Testis (tissue), 3 donors: ENCODE results near the gene PSMF1. TPM values are rescaled to one million over a fixed set of nuclear protein-coding genes. Genes with fewer than 3 reads are reported as not detected.

Experiments
- DNase-seq: peaks from one replicate; pipeline ENCODE4 v3.0.0-alpha.2; 2019
- H3K27ac ChIP-seq, 2 donors: fragments of 200-600 bp; sonication (generic); one replicate each; pipeline ENCODE4 v1.5.1; 2019
- H3K27me3 ChIP-seq: fragments of 200-600 bp; sonication (generic); one replicate; pipeline ENCODE4 v1.5.1; 2019
- H3K36me3 ChIP-seq: fragments of 200-600 bp; sonication (generic); one replicate; pipeline ENCODE4 v1.5.1; 2017; ENCODE audit warnings: low read depth; ENCODE audit errors: missing control alignments
- H3K4me1 ChIP-seq: fragments of 200-600 bp; sonication (generic); one replicate; pipeline ENCODE4 v1.5.1; 2019
- H3K4me3 ChIP-seq, 2 donors: fragments of 200-600 bp; sonication (generic); one replicate each; pipeline ENCODE4 v1.5.1; 2017 to 2019
- H3K9me3 ChIP-seq: fragments of 200-600 bp; sonication (generic); one replicate; pipeline ENCODE4 v1.5.1; 2017
- CTCF ChIP-seq, 3 experiments: fragments of 450-650 bp in 2 of 3; fragments of 200-600 bp in 1 of 3; sonication (generic) in 1 of 3; IDR thresholded peaks; one replicate each; pipeline ENCODE4 v1.5.1; 2016 to 2019; ENCODE audit warnings: antibody characterized with exemption in 3 of 3, mild to moderate bottlenecking in 2 of 3, moderate library complexity in 1 of 3
- POLR2A ChIP-seq: fragments of 450-650 bp; IDR thresholded peaks from one replicate; pipeline ENCODE4 v1.6.1; 2017; ENCODE audit warnings: antibody characterized with exemption, mild to moderate bottlenecking, moderate library complexity
- WGBS, 2 donors: methylation state at CpG; one replicate each; pipeline ENCODE4 v1.1.5; 2018; 5-methylcytosine and 5-hydroxymethylcytosine counted together
- intact Hi-C: fragments of 100-400 bp; cut with DNase I; formaldehyde crosslinking; loops from one replicate; pipeline ENCODE4 v1.15.1; 2023; ENCODE audit warnings: low total_unique reads
- polyA plus RNA-seq: library from polyadenylated mRNA; stranded (reverse); fragments of 350-450 nt; fragmentation: Illumina TruSeq; extraction: RNeasy Lipid Tissue Mini Kit (QIAGEN cat#74804); gene quantifications from one replicate; pipeline ENCODE4 v1.2.3, GENCODE V29; 2014; ENCODE audit warnings: low read depth, low replicate concordance; ENCODE audit not compliant: insufficient read depth
- total RNA-seq, 2 donors: library from RNA; depleted of rRNA; stranded (reverse); fragments of >200 nt; gene quantifications; one replicate each; pipeline ENCODE4 v1.2.3, GENCODE V29; 2016

PSMF1 gene
- total and polyA plus RNA-seq, 3 donors from 2014 or later: 265 to 380 (median 331) TPM

GRCh38 chr20:1124421-1124820 is 6.0 kb downstream of the PSMF1 start:
- Histone ChIP-seq H3K27ac (no peak overlapping the region), H3K36me3 (no peaks in the 10 kb centered on the region), H3K4me3 (no peak overlapping the region), H3K9me3 (no peaks in the 10 kb centered on the region), H3K27me3 (no peaks in the 10 kb centered on the region), H3K4me1 (peaks cover 25% of the 10 kb centered on the region)
- 44 to 53% methylated on average over 3 of the region's 3 CpGs for WGBS, 2 donors
- TF ChIP-seq CTCF (IDR thresholded peaks at IDR 0.05): no peak
- TF ChIP-seq POLR2A: no peak
- no peak for DNase-seq
- intact Hi-C loops: no loop called here

- no peak for DNase-seq
- Histone ChIP-seq H3K4me1 (peaks cover 17% of the 10 kb centered on the region), H3K4me3 (no peak overlapping the region), H3K36me3 (no peaks in the 10 kb centered on the region), H3K27me3 (no peaks in the 10 kb centered on the region), H3K9me3 (no peaks in the 10 kb centered on the region), H3K27ac (no peak overlapping the region)
- 84 to 91% methylated on average over 7 of the region's 7 CpGs for WGBS, 2 donors
- intact Hi-C loops: no loop called here
- TF ChIP-seq POLR2A (no peak), CTCF (IDR thresholded peaks at IDR 0.05) (no peak)
Observed at GRCh38 chr20:1125277-1125676, 6.9 kb downstream of the PSMF1 start.

- 85 to 92% methylated on average over 1 of the region's 1 CpG for WGBS, 2 donors
- no peaks in the 10 kb centered on the region for H3K36me3 ChIP-seq
Observed at GRCh38 chr20:1127840-1128239, 9.4 kb downstream of the PSMF1 start.

GRCh38 chr20:1130058-1130694 is 11.8 kb downstream of the PSMF1 start:
- TF ChIP-seq CTCF (IDR thresholded peaks at IDR 0.05) (no peak), POLR2A (no peak)
- Histone ChIP-seq H3K27me3 (no peaks in the 10 kb centered on the region), H3K36me3 (no peaks in the 10 kb centered on the region), H3K4me1 (no peaks in the 10 kb centered on the region), H3K9me3 (no peaks in the 10 kb centered on the region), H3K4me3 (no peak overlapping the region), H3K27ac (no peak overlapping the region)
- no peak for DNase-seq
- intact Hi-C loops: no loop called here
- 82 to 83% methylated on average over 4 of the region's 4 CpGs for WGBS, 2 donors

More at GRCh38 chr20:1127840-1128239, 9.4 kb downstream of the PSMF1 start:
- Histone ChIP-seq H3K27ac (no peak overlapping the region), H3K4me1 (no peaks in the 10 kb centered on the region), H3K9me3 (no peaks in the 10 kb centered on the region), H3K4me3 (no peak overlapping the region), H3K27me3 (no peaks in the 10 kb centered on the region)
- intact Hi-C loops: no loop called here
- no peak for DNase-seq
- TF ChIP-seq CTCF (IDR thresholded peaks at IDR 0.05) (no peak), POLR2A (no peak)

- H3K27ac ChIP-seq: no peak overlapping the region
- no peaks in the 10 kb centered on the region for H3K27me3 ChIP-seq
- no peak for DNase-seq
- intact Hi-C loops: no loop called here
- H3K36me3 ChIP-seq: no peaks in the 10 kb centered on the region
- TF ChIP-seq POLR2A (no peak), CTCF (IDR thresholded peaks at IDR 0.05) (no peak)
- H3K4me1 ChIP-seq: no peaks in the 10 kb centered on the region
- no peaks in the 10 kb centered on the region for H3K9me3 ChIP-seq
- no peak overlapping the region for H3K4me3 ChIP-seq
- 91 to 92% methylated on average over 5 of the region's 5 CpGs for WGBS, 2 donors
Observed at GRCh38 chr20:1130847-1131246, 12.4 kb downstream of the PSMF1 start.
